GM19238 (cell line): ENCODE data around the gene TMPRSS6.

ENCODE experiments used
- DNase-seq: peaks from one replicate; pipeline ENCODE4 v3.0.0; 2011; ENCODE audit warnings: low spot score; ENCODE audit not compliant: insufficient read length

The TMPRSS6 gene

GRCh38 chr22:37117092-37117491, 7.6 kb upstream of the TMPRSS6 start:
- no peak for DNase-seq

DNA sequence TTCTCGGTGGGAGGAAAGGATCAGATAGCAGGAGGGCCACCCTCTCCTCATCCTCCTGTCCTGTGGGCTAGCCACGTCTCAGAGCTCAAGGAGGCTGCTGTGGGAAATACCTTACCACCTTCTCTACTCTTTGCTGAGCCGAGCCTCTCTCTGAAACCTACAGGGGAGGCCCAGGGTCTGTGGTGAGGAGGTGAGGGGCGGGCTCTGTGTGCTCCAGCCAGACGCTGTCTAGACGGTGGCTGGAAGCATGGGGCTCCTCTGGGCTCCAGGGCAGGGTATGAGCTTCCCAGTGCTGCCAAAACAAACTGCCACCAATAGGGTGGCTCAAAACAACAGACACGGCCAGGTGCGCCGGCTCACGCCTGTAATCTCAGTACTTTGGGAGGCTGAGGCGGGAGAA, 5.5 kb upstream of the TMPRSS6 start:
- DNase-seq, result no peak

- DNase-seq, result no peak
Observed at GRCh38 chr22:37113757-37114156, 4.2 kb upstream of the TMPRSS6 start.

GRCh38 chr22:37112084-37112728, 2.7 kb upstream of the TMPRSS6 start:
- no peak for DNase-seq

- no peak for DNase-seq
Observed at GRCh38 chr22:37111156-37111717, 1.7 kb upstream of the TMPRSS6 start.

DNA sequence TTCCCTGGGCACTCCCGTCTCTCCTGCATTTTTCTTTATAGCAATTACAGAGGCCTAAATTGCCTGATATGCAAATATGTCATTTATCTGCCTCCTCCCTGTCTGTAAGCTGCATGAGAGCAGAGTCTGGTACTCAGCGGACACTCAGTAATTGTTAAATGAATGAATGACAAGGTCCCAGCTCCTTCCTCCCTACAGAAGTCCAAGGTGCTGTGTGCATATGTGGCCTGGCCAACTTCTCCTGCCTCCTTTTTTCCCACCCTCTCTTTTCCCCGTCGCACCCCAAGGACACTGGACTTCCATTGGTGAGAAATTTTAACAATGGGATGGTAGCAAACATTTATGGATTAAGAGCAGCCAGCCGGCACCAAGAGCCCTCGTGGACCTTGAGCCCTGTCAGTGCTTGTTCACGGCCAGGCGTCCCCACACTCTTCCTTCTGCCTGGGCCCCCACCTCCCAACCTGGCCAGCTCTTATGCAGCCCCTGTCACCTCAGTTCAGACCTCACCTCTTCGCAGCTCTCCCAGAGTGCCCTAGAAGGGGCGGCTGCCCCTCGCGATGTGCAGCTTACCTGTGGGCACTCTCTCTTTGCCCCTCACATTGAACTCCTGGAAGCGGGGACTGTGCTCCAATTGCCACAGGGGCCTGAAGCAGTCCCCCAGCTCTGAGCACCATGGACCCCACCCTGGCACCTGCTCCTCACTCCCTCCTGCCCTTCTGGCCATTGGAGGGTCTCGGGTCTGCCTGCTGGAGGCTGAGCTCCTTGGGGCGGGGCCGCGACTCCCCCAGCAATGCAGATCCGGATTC, 1.5 kb downstream of the TMPRSS6 start:
- DNase-seq, result no peak

DNA sequence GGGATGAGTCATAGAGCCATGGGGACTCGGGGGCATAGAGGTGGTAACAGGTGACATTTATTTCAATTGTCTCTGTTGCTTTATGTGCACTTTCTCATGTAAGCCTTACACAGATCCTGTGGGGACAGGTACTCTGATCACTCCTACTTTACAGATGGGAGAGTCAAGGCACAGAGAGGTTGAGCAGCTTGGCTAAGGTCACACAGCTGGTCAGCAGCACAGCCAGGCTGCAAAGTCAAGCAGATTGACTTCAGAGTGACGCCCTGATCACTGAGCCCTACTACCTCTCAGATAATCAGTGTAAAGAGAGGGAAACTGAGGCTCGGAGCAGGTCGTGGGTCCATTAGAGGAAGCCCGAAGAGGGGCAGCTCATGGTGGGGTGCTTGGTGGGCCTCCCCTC, 3.5 kb downstream of the TMPRSS6 start:
- DNase-seq, result no peak

DNA sequence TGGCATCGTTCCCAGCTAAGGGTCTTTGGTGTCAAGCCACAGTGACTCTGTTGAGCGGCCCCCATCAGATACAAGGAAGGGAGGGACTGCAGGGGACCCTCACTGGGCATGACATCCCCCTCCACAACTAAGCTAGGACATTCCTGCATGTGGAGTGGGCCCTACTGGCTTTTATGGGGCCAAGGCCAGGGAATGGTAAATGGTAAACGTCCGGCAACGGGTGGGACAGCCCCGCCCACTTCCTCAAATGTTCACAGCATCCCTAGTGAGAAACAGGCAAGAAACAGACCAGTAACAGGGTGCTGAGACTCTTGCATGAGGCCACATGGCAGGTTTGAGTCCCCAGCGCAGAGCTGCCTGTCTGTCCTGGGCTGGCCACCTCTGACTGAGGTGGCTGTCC, 4.4 kb downstream of the TMPRSS6 start:
- DNase-seq, result no peak

DNA sequence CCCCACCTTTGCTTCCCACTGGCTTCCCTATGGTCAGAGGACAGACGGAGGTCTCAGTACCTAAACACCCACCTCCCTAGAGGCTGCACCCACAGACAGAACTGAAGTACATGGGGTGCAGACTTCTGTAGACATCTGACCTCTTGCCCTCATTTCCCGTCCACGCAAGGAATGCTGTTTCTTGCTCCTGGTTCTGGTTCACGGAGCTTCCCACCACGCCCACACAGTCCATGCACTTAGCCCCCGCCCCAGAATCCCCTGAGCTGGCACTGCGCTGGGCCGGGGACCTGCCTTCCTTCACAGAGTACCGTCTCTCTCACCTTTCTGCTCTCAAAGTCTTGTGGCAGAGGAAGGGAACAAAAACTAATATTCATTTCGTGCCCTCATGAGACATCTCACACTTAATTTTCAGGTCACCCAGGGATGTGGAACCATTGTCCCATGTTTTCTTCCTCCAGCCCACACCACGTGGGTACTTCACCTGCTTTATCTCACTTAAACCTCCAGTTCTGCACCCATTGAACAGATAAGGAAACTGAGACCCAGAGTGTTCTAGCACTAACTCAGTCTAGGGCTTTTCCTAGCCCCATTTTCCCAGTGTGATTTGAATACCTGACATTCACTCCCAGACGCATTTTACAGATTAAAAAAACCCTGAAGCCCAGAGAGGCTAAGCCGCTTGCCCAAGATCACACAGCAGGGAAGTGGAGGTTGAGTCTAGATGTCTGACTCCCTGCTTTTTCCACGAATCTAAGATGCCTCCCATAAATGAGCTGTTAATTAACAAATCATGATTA, 5.7 kb downstream of the TMPRSS6 start:
- DNase-seq, result no peak

DNA sequence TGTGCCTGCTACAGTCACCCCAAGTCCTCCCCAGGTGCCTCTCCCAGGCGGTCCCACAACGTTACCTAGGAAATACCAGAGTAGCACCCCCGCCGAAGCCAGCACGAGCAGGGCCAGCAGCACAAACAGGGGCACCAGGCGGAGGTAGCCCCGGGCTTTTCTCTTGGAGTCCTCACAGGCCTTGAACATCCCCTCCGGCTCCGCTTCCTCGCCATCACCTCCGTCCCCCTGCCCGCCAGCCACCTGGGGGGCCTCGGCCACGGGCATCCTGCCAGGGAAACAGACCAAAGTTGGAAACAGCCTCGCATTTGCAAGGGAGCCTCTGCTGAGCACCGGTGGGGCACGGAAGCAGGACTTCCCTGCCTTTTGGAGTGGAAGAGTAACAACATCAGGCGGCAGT, 6.4 kb downstream of the TMPRSS6 start:
- DNase-seq, result no peak

- no peak for DNase-seq
Observed at GRCh38 chr22:37101311-37102066, 8.0 kb downstream of the TMPRSS6 start.

DNA sequence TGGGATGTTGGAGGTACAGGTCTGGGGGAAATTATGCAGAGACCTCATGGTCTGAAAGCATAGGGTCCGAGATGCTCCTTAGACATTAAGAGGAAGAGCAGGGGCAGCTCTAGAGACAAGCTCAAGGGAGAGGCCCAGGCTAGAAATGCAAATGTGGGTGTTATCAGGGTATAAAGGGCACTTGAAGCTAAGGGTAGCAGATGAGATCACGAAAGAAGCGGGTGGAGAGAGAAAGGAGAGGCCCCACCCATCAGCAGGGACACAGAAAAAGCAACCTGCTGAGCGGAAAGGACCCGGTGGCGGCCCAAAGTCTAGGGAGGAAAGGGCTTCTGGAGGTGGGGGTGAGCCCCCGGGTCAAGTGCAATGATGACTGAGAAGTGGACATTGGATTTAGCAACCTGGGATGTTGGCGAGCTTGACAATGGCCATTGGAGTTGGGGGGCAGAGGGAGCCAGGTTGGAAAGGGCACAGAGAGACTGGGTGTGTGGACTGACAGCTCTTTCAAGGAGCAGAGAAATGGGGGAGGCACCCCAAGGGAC, 8.9 kb downstream of the TMPRSS6 start:
- DNase-seq, result no peak

DNA sequence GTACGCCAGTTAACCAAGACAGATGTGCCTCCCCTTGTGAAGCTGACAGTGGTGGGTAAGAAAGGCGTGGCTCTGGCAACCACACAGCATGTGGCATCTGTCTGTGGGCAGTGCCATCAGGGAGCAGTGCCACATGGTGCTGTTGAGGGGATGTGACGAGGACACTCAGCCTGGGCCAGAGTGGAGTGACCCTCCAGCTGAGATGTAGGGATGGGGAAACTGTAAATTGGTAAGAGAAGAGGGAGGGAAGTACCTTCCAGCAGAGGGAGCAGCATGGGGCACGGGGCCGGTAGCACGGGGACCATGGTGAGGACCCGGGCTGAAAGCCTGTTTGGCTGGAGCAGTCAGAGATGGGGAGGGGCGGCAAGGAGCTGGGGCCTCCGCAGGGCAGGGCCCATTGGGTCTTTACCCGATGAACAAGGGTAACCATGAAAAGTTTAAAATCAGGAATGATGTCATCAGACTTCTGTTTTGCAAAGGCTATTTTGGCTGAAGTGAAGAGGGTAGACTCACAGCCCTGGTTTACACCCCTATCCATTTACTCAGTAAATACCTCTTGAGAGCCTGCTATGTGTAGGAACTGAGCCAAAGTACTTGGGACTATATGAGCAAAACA, 10.4 kb downstream of the TMPRSS6 start:
- no peak for DNase-seq

- DNase-seq, result no peak
Observed at GRCh38 chr22:37097346-37097745, 12.2 kb downstream of the TMPRSS6 start.

GRCh38 chr22:37095113-37095512, 14.4 kb downstream of the TMPRSS6 start:
- DNase-seq, result no peak

- DNase-seq, result no peak
Observed at GRCh38 chr22:37094239-37094638, 15.3 kb downstream of the TMPRSS6 start.

DNA sequence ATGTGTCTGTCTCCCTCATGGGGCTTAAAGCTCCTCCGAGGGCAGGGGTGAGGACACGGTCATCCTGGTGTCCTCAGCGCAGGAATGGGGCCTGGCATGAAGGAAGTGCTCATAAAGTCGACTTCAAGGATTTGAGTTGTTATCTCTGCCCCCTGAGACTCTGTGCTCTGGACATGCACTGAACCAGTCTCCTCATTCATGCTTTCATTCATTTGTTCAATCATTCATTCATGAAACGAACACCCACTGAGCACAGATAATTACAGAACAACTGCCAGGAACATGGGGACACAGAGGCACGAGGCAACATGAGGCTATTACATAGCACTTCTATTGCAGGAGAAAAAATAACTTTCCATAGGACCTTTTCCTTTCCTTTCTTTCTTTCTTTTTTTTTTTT, 16.5 kb downstream of the TMPRSS6 start:
- no peak for DNase-seq

DNA sequence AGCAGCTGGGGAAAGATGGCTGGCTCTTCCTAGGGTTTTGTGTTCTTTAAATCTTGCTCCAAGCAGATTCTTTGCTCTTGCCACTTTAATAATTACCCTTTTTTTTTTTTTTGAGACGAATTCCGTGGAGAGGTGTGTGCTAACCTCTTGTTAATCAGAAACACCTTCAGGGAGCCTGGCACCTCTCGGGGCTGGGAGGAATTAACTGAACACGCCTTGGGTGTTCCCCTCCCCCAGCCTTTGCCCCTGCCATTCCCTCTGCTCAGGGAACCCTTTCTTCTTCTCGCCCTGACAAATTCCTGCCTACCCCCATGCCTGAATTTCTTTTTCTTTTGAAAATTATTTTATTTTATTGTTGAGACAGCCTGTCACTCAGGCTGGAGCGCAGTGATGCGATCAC, 17.5 kb downstream of the TMPRSS6 start:
- no peak for DNase-seq

GRCh38 chr22:37090920-37091695, 18.4 kb downstream of the TMPRSS6 start:
- no peak for DNase-seq

DNA sequence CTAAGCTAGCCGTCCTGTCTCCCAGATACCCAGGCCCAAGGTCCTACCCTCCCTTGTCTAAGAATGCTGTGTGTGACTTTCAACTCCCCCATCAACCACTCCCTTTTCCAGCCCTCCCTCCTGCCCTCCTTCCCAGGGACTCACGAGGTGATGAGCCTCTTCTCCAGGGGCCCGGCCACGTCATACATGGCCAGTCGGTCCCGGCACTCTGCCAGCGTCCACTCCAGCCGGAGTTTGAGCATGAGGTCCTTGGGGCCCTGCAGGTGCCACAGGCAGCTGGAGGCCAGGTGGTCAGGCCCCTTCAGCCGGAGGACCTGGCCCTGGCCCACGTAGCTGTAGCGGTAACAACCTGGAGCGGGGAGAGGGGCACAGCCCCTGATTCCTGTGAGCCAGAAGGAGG, 20.1 kb downstream of the TMPRSS6 start:
- no peak for DNase-seq
